WTC11 (cell line): ENCODE data around the gene LSM12. TPM values are rescaled to one million over a fixed set of nuclear protein-coding genes. Genes with fewer than 3 reads are reported as not detected.

Source experiments
- ATAC-seq: fragments of 200-7000 bp; cut with Tn5 transposase; 2 replicates; pipeline ENCODE4 v1.10.0; 2021; ENCODE audit warnings: mild to moderate bottlenecking, moderate library complexity
- CTCF ChIA-PET: fragments of 300-600 bp; sonication (Branson Sonifier 250); formaldehyde crosslinking; loops from one replicate; lab custom pipeline; 2021; ENCODE audit warnings: antibody characterized with exemption; lab: Charles Lee
- POLR2A ChIA-PET: fragments of 350-600 bp; sonication (Branson Sonifier 250); formaldehyde crosslinking; loops from one replicate; lab custom pipeline; 2021; ENCODE audit warnings: antibody characterized with exemption; lab: Charles Lee
- DNase-seq: peaks from one replicate; pipeline ENCODE4 v3.0.0; 2021; ENCODE audit warnings: low spot score
- H3K27ac Mint-ChIP-seq: 2 replicates; pipeline ENCODE4 v1.8.0; 2021; ENCODE audit warnings: mixed read lengths
- H3K27me3 Mint-ChIP-seq: 2 replicates; pipeline ENCODE4 v1.8.0; 2021; ENCODE audit warnings: low read depth, mild to moderate bottlenecking, moderate library complexity, mixed read lengths
- H3K36me3 Mint-ChIP-seq: 2 replicates; pipeline ENCODE4 v1.8.0; 2021; ENCODE audit warnings: mixed read lengths
- H3K4me1 Mint-ChIP-seq: 2 replicates; pipeline ENCODE4 v1.8.0; 2022; ENCODE audit warnings: mixed read lengths
- H3K4me3 Mint-ChIP-seq: 2 replicates; pipeline ENCODE4 v1.8.0; 2021; ENCODE audit warnings: mild to moderate bottlenecking, moderate library complexity, mixed read lengths
- H3K9me3 Mint-ChIP-seq: 2 replicates; pipeline ENCODE4 v1.8.0; 2021; ENCODE audit warnings: mixed read lengths
- AR ChIP-seq: fragments of 250-450 bp; sonication (Bioruptor Pico); IDR thresholded peaks from 2 replicates; pipeline ENCODE4 v1.9.0; 2021; ENCODE audit warnings: mild to moderate bottlenecking
- ATF2 ChIP-seq: sonication (generic); formaldehyde crosslinking; IDR thresholded peaks from 2 replicates; pipeline ENCODE4 v1.8.1; 2022; ENCODE audit warnings: low read depth, missing genetic modification reagents, borderline replicate concordance
- CDX4 ChIP-seq: fragments of 250-450 bp; sonication (Bioruptor Pico); IDR thresholded peaks from 2 replicates; pipeline ENCODE4 v1.9.0; 2021; ENCODE audit warnings: moderate library complexity, mild to moderate bottlenecking, inconsistent platforms, borderline replicate concordance
- FOXJ3 ChIP-seq: sonication (generic); formaldehyde crosslinking; IDR thresholded peaks from 2 replicates; pipeline ENCODE4 v1.9.0; 2021; ENCODE audit warnings: missing genetic modification reagents, mild to moderate bottlenecking, borderline replicate concordance
- PRDM15 ChIP-seq: sonication (generic); formaldehyde crosslinking; IDR thresholded peaks from 2 replicates; pipeline ENCODE4 v1.8.0; 2022; ENCODE audit warnings: missing genetic modification reagents
- PREB ChIP-seq: sonication (generic); formaldehyde crosslinking; IDR thresholded peaks from 2 replicates; pipeline ENCODE4 v1.8.1; 2022; ENCODE audit warnings: mild to moderate bottlenecking, missing genetic modification reagents, moderate library complexity, borderline replicate concordance
- TEAD4 ChIP-seq: sonication (generic); formaldehyde crosslinking; IDR thresholded peaks from 2 replicates; pipeline ENCODE4 v1.8.0; 2022; ENCODE audit warnings: mild to moderate bottlenecking, missing genetic modification reagents
- TP53 ChIP-seq: sonication (generic); formaldehyde crosslinking; IDR thresholded peaks from 2 replicates; pipeline ENCODE4 v1.8.1; 2023; ENCODE audit warnings: mild to moderate bottlenecking, missing genetic modification reagents
- USF2 ChIP-seq: sonication (generic); formaldehyde crosslinking; IDR thresholded peaks from 2 replicates; pipeline ENCODE4 v1.8.1; 2023; ENCODE audit warnings: mild to moderate bottlenecking, missing genetic modification reagents, moderate library complexity
- ZNF121 ChIP-seq: sonication (generic); formaldehyde crosslinking; IDR thresholded peaks from 2 replicates; pipeline ENCODE4 v1.8.0; 2023; ENCODE audit warnings: missing genetic modification reagents
- ZNF317 ChIP-seq: sonication (generic); formaldehyde crosslinking; IDR thresholded peaks from 2 replicates; pipeline ENCODE4 v1.8.1; 2023; ENCODE audit warnings: low read depth, mild to moderate bottlenecking, moderate library complexity, missing genetic modification reagents, borderline replicate concordance
- ZNF423 ChIP-seq: fragments of 250-450 bp; sonication (Bioruptor Pico); IDR thresholded peaks from 2 replicates; pipeline ENCODE4 v2.1.2; 2022; ENCODE audit warnings: mild to moderate bottlenecking, moderate library complexity
- total RNA-seq: library from RNA; stranded (reverse); gene quantifications from 3 replicates; pipeline ENCODE4 v1.2.3, GENCODE V29; 2021

LSM12 gene
- total RNA-seq, 1 experiment from 2014 or later, result 102 TPM

- Mint-ChIP-seq H3K27me3 (no peaks in the 10 kb centered on the region), H3K9me3 (no peaks in the 10 kb centered on the region), H3K4me3 (peak overlapping the region; percentile 73), H3K27ac (peak overlapping the region; percentile 49), H3K4me1 (peaks cover 36% of the 10 kb centered on the region), H3K36me3 (peaks cover 9% of the 10 kb centered on the region; the same call in 1 of the 2 replicates)
- ATAC-seq, result peak; percentile 4
- TF ChIP-seq AR (no peak), FOXJ3 (CRISPR knock-in tag) (no peak), TP53 (CRISPR knock-in tag) (no peak), ZNF423 (no peak), ZNF317 (CRISPR knock-in tag) (no peak), PREB (CRISPR knock-in tag) (no peak), CDX4 (no peak), ATF2 (CRISPR knock-in tag) (no peak), USF2 (CRISPR knock-in tag) (no peak), PRDM15 (CRISPR knock-in tag) (no peak), ZNF121 (CRISPR knock-in tag) (no peak)
- CTCF ChIA-PET, result interaction anchor here (0.5 to 10.3 kb wide), 17 partner anchors 9 to 306 kb away, joined by 3 to 116 read pairs (median 4); partner anchors contain the start of gene HDAC5
- DNase-seq, result no peak
- POLR2A ChIA-PET, result interaction anchor here (0.7 to 1.9 kb wide), 5 partner anchors 8 to 91 kb away, joined by 3 to 13 read pairs (median 6); partner anchors contain the start of genes G6PC3, HDAC5 and TMUB2
Measured at GRCh38 chr17:44095388-44095646, 28.8 kb upstream of the LSM12 start.

- no peak for DNase-seq
- CTCF ChIA-PET, result interaction anchor here (0.5 to 10.3 kb wide), 15 partner anchors 8 to 305 kb away, joined by 3 to 116 read pairs (median 4); partner anchors contain the start of gene HDAC5
- ATAC-seq, result no peak
- TF ChIP-seq ZNF121 (CRISPR knock-in tag), result peak; percentile 91; the same call in 1 of the 2 replicates
- no peak for TF ChIP-seq TEAD4
- Mint-ChIP-seq H3K27me3 (no peaks in the 10 kb centered on the region), H3K27ac (peak overlapping the region; percentile 49), H3K4me3 (peak overlapping the region; percentile 73; the same call in 1 of the 2 replicates), H3K4me1 (peaks cover 36% of the 10 kb centered on the region), H3K36me3 (peaks cover 9% of the 10 kb centered on the region; the same call in 1 of the 2 replicates), H3K9me3 (no peaks in the 10 kb centered on the region)
- POLR2A ChIA-PET, result interaction anchor here (0.7 to 1.9 kb wide), 5 partner anchors 8 to 91 kb away, joined by 3 to 13 read pairs (median 6); partner anchors contain the start of genes G6PC3, HDAC5 and TMUB2
Measured at GRCh38 chr17:44094701-44095387, 28.4 kb upstream of the LSM12 start.
